Endodermal cell (in vitro differentiated cells): ENCODE data around the gene DOCK4. TPM values are rescaled to one million over a fixed set of nuclear protein-coding genes. Genes with fewer than 3 reads are reported as not detected.

ENCODE experiments used
- DNase-seq: peaks from one replicate; pipeline ENCODE4 v3.0.0-alpha.2; 2017
- H3K27ac ChIP-seq: 2 replicates; pipeline ENCODE4 v1.5.1; 2013; ENCODE audit warnings: mild to moderate bottlenecking, low read depth, low read length, moderate library complexity
- H3K27me3 ChIP-seq: 2 replicates; pipeline ENCODE4 v1.6.1; 2013; ENCODE audit warnings: mild to moderate bottlenecking, low read length, moderate library complexity; ENCODE audit not compliant: insufficient read depth, control insufficient read depth, poor library complexity, severe bottlenecking
- H3K36me3 ChIP-seq: 2 replicates; pipeline ENCODE4 v1.7.0; 2013; ENCODE audit warnings: mild to moderate bottlenecking, low read length, moderate library complexity; ENCODE audit not compliant: control insufficient read depth, insufficient read depth
- H3K4me1 ChIP-seq: one replicate; pipeline ENCODE4 v1.7.0; 2013; ENCODE audit warnings: low read length; ENCODE audit not compliant: control insufficient read depth, insufficient read depth
- H3K4me3 ChIP-seq: 2 replicates; pipeline ENCODE4 v1.5.1; 2013; ENCODE audit warnings: mild to moderate bottlenecking, low read length, moderate library complexity
- H3K9ac ChIP-seq: 2 replicates; pipeline ENCODE4 v1.6.1; 2013; ENCODE audit warnings: mild to moderate bottlenecking, low read length, moderate library complexity; ENCODE audit not compliant: poor library complexity, severe bottlenecking; ENCODE audit errors: extremely low read depth
- H3K9me3 ChIP-seq: 2 replicates; pipeline ENCODE4 v1.6.1; 2013; ENCODE audit warnings: mild to moderate bottlenecking, low read length, moderate library complexity; ENCODE audit not compliant: control insufficient read depth
- H3K27ac Mint-ChIP-seq: 2 replicates; pipeline ENCODE4 v1.8.0; 2020; ENCODE audit warnings: mixed read lengths
- H3K27me3 Mint-ChIP-seq: 2 replicates; pipeline ENCODE4 v1.8.0; 2021; ENCODE audit warnings: mild to moderate bottlenecking, mixed read lengths; ENCODE audit not compliant: insufficient read depth
- H3K36me3 Mint-ChIP-seq: 2 replicates; pipeline ENCODE4 v1.8.0; 2020; ENCODE audit warnings: low read depth, mixed read lengths
- H3K4me1 Mint-ChIP-seq: 2 replicates; pipeline ENCODE4 v1.8.0; 2020; ENCODE audit warnings: mixed read lengths
- H3K4me3 Mint-ChIP-seq: 2 replicates; pipeline ENCODE4 v1.8.0; 2020; ENCODE audit warnings: mild to moderate bottlenecking, moderate library complexity, mixed read lengths
- H3K9me3 Mint-ChIP-seq: 2 replicates; pipeline ENCODE4 v1.8.0; 2020; ENCODE audit warnings: mild to moderate bottlenecking, mixed read lengths
- WGBS, 2 experiments: methylation state at CpG; one replicate each; pipeline versions ENCODE4 v1.1.5 to v1.1.7; 2013; ENCODE audit warnings: missing lambda C conversion rate in 2 of 2, mixed read lengths in 1 of 2; ENCODE audit not compliant: insufficient coverage in 1 of 2, insufficient read length in 1 of 2; 5-methylcytosine and 5-hydroxymethylcytosine counted together
- total RNA-seq, 2 donors: library from RNA; stranded (reverse); fragmentation: NEBNext Ultra II Directional in 1 of 2; extraction: Animal tissue kit (Norgen Biotek cat#: 25700) in 1 of 2; gene quantifications; 2 replicates in 1 of 2; 3 replicates in 1 of 2; pipeline ENCODE4 v1.2.1, GENCODE V29; 2021
- TF ChIP-seq, protein P1 (sequence below): fragments of 200-600 bp; sonication (generic); conservative IDR thresholded peaks from 2 replicates; pipeline ENCODE4 v1.5.0; 2021; ENCODE audit warnings: antibody characterized with exemption, mild to moderate bottlenecking

Gene DOCK4
- total RNA-seq, 2 donors from 2014 or later: 11.2 to 15.3 TPM

DNA sequence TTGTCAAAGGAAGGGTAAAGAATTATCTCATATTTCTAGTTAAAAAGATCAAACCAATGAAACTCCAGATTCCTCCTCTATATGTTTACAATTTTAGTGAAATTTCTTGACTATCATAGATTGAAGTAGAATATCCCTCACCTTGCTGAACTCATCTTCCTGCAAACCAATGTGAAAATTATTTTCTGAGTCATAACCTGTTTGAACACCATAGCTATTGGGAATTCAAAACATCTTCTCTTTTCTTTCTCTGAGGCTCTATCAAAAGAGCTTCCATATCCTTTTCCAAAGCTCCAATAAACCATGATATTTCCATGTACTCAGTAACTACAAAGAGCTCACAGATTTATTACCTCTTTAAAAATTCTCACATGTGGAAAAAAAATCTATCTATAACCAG is 134.3 kb downstream of the DOCK4 start:
- Mint-ChIP-seq H3K36me3 (no peaks in the 10 kb centered on the region), H3K9me3 (peaks cover 4% of the 10 kb centered on the region), H3K27me3 (no peaks in the 10 kb centered on the region), H3K4me3 (no peak overlapping the region), H3K27ac (no peak overlapping the region), H3K4me1 (peaks cover 8% of the 10 kb centered on the region)
- H3K4me3 ChIP-seq: no peak overlapping the region
- no peak for DNase-seq
- H3K4me1 ChIP-seq: no peaks in the 10 kb centered on the region
- no peak overlapping the region for H3K9ac ChIP-seq
- no peak overlapping the region for H3K27ac ChIP-seq
- H3K36me3 ChIP-seq: no peaks in the 10 kb centered on the region
- peaks cover 6% of the 10 kb centered on the region for H3K9me3 ChIP-seq
- H3K27me3 ChIP-seq: no peaks in the 10 kb centered on the region
- TF ChIP-seq, protein P1, sequence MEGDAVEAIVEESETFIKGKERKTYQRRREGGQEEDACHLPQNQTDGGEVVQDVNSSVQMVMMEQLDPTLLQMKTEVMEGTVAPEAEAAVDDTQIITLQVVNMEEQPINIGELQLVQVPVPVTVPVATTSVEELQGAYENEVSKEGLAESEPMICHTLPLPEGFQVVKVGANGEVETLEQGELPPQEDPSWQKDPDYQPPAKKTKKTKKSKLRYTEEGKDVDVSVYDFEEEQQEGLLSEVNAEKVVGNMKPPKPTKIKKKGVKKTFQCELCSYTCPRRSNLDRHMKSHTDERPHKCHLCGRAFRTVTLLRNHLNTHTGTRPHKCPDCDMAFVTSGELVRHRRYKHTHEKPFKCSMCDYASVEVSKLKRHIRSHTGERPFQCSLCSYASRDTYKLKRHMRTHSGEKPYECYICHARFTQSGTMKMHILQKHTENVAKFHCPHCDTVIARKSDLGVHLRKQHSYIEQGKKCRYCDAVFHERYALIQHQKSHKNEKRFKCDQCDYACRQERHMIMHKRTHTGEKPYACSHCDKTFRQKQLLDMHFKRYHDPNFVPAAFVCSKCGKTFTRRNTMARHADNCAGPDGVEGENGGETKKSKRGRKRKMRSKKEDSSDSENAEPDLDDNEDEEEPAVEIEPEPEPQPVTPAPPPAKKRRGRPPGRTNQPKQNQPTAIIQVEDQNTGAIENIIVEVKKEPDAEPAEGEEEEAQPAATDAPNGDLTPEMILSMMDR: no peak

DNA sequence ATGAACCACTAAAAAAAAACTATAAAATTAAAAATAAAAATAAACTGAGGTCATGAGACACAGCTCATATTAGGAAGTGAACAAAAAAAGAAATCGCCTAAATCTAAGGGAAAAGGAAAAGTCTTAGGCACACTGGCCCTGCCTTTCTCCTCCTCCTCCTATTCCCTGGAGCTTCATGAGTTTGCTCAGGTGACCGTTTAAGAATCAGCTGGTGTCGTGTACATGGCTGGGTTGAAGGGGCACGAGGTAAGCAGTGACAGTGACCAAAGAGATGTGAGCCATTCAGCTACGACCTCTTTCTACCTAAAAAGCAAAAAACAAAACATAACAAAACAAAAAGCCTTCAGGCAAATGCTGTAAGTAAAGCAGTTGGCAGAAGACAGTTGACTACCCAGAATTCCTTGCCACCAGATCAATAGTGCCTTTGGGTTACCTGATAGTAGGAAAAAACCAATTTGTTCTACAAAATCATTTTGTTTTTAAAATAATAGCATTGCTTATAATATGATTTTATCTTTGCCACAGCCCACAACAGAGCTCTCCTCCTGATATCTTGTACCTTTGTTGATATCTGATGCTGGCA is 135.4 kb downstream of the DOCK4 start:
- Mint-ChIP-seq H3K36me3 (no peaks in the 10 kb centered on the region), H3K27me3 (no peaks in the 10 kb centered on the region), H3K4me3 (no peak overlapping the region), H3K9me3 (peaks cover 4% of the 10 kb centered on the region), H3K4me1 (peaks cover 8% of the 10 kb centered on the region), H3K27ac (no peak overlapping the region)
- Histone ChIP-seq H3K4me1 (no peaks in the 10 kb centered on the region), H3K27me3 (no peaks in the 10 kb centered on the region), H3K9me3 (peaks cover 6% of the 10 kb centered on the region), H3K9ac (no peak overlapping the region), H3K4me3 (no peak overlapping the region), H3K36me3 (no peaks in the 10 kb centered on the region), H3K27ac (no peak overlapping the region)
- TF ChIP-seq, protein P1: no peak
- no peak for DNase-seq
- 88 to 94% methylated on average over 2 to 5 of the region's 5 CpGs for WGBS, 2 experiments

DNA sequence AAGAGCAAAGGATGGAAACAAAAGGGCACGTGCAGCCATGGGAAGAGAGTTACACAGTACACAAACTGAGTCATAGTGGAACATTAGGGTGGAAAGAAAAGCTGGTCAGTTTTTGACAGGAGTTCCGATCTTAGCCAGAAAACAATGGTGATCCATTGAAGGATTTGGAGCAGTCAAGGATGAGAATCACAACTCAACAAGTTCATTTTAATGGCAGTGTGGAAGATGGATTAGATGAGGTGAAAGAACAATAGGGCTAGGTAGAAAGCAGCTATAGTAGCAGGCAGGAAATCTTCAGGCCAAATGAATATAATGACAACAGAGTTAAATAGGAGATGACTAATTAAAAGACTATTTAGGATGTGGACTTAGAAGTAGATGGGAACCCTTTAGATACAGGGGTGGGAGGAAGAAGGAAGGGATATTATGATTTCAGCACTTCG is 136.3 kb downstream of the DOCK4 start:
- H3K36me3 ChIP-seq: no peaks in the 10 kb centered on the region
- TF ChIP-seq, protein P1: no peak
- H3K36me3 Mint-ChIP-seq: no peaks in the 10 kb centered on the region
- WGBS, 2 experiments: 92 to 97% methylated on average over 3 of the region's 3 CpGs
- H3K27me3 ChIP-seq: no peaks in the 10 kb centered on the region
- peaks cover 4% of the 10 kb centered on the region for H3K9me3 Mint-ChIP-seq
- DNase-seq: no peak
- H3K27ac ChIP-seq: no peak overlapping the region
- H3K9me3 ChIP-seq: peaks cover 6% of the 10 kb centered on the region
- H3K4me3 Mint-ChIP-seq: no peak overlapping the region
- H3K27ac Mint-ChIP-seq: no peak overlapping the region
- H3K4me1 Mint-ChIP-seq: peaks cover 9% of the 10 kb centered on the region
- no peak overlapping the region for H3K4me3 ChIP-seq
- no peak overlapping the region for H3K9ac ChIP-seq
- no peaks in the 10 kb centered on the region for H3K4me1 ChIP-seq
- no peaks in the 10 kb centered on the region for H3K27me3 Mint-ChIP-seq
